ENCODE measurements around the gene TRIM32. TPM values are rescaled to one million over a fixed set of nuclear protein-coding genes. Genes with fewer than 3 reads are reported as not detected.
"Not testable (repeated sequence)": the region's sequence is repeated elsewhere in the genome, so short reads cannot be mapped to it uniquely, and the experiment has no call there.

TRIM32 gene
- total RNA-seq, 1 experiment from 2014 or later, result 34.2 TPM

- peak; percentile 64 for DNase-seq (ENCODE audit: low read depth)
These were observed 12.7 kb upstream of the TRIM32 start for GRCh38 chr9:116674210-116674980.

GRCh38 chr9:116683535-116683934 is 3.6 kb upstream of the TRIM32 start:
- DNase-seq (ENCODE audit: low read depth), result no peak

DNA sequence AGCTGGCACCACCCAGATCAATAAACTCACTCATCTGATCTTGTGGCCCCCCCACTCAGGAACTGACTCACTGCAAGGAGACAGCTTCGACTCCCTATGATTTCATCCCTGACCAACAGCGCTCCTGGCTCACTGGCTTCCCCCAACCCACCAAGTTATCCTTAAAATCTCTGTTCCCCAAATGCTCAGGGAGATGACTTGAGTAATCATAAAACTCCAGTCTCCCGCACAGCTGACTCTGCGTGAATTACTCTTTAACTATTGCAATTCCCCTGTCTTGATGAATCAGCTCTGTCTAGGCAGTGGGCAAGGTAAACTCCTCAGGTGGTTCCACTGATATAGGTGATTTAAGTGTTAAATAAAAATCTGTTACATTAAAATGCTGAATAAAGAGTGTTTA is 1.9 kb upstream of the TRIM32 start:
- DNase-seq (ENCODE audit: low read depth), result peak; percentile 17

DNA sequence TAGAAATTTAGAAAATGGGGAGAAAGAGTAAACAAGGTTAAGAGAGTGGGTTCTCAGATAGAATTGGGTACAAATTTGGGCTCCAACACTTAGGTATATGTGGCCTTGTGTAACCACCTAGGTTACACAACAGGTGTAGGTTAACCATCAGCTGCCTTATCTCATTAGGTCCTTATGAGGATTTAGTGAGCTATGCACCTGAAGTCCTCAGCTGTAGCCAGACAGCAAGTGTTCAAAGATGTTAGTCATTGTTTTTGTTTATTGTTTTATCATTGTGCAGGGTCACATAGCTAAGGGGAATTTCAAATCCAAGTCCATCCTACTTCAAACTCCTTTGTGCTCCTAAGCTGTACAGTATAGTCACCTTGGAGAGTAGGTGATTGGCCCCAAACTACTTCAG is 970 bp upstream of the TRIM32 start:
- DNase-seq (ENCODE audit: low read depth), result no peak

DNA sequence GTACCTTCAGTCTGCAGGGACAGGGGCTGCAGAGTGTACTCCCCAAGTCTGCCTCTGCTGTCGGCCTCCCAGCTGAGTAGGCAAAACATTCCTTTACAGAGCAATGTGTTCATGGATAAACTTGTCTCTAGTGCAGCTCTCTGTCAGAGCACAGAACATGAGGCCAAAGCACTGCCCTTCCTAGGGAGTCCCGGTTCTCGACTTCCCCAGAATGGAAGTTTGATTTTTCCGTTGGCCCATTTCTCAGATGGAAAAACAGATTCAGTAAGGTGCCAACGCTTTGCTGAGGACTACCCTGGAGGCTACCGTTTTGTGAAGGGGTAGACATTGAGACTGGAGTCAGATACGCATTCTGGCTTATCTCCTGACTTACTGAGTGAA is 422 bp upstream of the TRIM32 start:
- no peak for DNase-seq (ENCODE audit: low read depth)

DNA sequence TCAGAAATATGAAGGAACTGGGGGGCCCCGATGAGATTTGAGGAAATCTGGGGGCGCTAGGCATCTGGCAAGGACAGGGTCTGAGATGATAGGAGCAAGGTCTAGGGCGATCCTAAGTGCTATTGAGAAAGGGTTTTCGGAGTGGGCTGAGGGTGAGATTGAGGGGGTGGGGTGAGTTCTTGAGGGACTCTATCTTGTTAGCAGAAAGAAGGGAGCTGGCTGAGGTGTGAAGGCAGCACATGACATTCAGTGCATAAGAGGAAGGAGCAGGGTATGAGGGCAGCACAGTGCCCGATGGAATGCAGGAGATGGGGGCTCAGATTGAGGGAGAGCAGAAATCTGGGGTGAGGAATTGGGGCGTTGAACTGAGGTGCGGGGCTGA is 640 bp downstream of the TRIM32 start:
- DNase-seq (ENCODE audit: low read depth), result no peak

GRCh38 chr9:116688806-116689485 is 1.8 kb downstream of the TRIM32 start:
- DNase-seq (ENCODE audit: low read depth), result no peak

DNA sequence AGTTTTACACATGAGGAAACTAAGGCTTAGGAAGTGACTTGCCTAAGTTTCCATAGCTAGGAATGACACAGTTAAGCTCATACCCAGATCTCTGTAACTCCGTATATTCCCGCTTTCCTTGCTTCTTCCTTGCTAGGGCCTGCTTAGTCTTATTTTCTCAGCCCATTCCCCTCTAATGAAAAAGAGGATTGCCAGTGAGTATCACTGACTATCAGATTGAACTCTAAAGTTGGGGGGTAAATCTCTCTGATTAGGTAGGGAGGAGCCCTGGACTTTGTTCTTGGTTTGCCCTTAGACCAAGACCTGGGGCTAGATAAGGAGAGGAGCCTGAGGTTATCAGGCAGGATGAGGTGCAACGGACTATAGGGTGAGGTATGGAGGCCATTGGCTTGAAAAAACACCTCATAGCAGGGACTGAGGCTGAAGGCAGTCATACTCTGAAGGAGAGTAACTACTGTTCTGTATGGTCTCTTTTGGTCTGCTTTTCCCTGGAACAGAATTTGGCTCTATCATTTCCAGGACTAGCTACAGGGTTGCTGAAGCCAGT is 2.5 kb downstream of the TRIM32 start:
- DNase-seq (ENCODE audit: low read depth), result no peak

DNA sequence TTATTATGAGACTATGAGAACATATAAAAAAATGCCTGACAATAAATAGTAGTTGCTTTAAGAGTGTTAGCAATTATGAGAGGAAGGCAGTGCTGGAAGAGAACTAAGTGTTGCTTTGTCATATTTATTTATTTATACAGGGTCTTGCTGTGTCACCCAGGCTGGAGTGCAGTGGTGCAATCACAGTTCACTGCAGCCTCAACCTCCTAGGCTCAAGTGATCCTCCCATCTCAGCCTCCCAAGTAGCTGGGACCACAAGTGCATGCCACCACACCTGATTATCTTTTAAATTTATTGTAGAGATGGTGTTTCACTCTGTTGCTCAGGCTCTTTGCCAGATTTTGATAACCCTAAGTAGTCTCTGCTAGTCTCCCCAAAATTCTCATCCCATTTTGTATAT is 3.7 kb downstream of the TRIM32 start:
- DNase-seq (ENCODE audit: low read depth), result not testable (repeated sequence)

- DNase-seq (ENCODE audit: low read depth), result no peak
These were observed 4.5 kb downstream of the TRIM32 start for GRCh38 chr9:116691607-116692006.

DNA sequence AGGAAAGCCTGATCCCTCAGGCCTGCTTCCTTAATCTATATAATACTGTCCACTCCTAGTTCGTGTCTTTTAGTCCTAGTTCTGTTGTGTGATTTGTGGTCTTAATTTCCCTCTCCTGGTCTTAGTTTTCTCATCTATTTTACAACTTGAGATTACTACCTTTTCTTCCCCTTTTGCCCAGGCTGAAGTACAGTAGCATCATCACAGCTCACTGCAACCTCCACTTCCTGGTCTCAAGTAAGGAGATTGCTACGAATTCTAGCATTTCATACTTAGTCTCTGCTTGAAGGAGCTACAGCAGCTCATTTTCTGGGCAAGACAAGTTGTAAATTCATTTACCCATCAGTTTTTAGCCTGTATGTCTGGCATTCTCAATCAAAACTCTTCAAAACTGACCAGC is 5.5 kb downstream of the TRIM32 start:
- no peak for DNase-seq (ENCODE audit: low read depth)

DNA sequence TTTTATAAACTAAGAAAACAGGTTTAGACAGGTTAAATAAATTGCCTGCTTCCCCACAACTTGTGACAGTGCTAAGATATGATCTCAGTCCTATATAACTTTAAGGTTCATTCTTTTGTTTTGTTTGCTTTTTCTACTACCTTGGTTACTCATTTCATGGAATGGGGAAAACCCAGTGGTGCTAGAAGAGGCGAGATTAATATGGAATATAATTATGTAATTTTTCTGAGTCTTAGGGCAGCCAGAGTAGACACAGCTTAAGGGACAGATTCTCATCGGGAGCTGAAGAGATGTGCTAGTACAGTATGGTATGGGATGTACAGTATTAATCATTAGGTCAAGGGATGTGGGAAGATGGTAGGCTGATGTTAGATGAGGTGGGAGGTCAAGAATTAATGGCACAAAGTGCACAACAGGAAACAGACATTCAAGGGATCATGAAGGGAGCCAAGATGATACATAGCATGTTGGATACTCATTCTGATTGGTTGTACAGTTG is 6.2 kb downstream of the TRIM32 start:
- DNase-seq (ENCODE audit: low read depth), result no peak

- DNase-seq (ENCODE audit: low read depth), result no peak
These were observed 7.7 kb downstream of the TRIM32 start for GRCh38 chr9:116694785-116695291.

DNA sequence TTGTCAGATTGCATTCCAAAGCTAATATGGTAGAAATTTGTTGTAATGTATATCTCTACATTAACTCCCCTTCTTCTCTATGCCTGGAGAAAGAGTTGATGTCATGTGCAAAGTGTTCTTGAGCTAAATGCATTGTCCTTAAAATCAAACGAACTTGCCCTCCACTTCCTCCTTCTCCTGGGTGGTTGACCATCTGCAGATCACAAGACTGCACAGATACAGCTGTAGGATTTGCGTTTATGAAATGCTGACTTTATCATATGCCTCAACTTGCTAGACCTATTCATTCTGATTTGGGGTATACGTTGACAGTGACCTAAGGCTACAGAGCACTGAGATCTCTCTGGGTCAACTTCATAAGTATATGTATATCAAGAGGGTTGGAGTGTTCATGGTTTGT is 8.3 kb downstream of the TRIM32 start:
- no peak for DNase-seq (ENCODE audit: low read depth)

GRCh38 chr9:116697362-116697761 is 10.3 kb downstream of the TRIM32 start:
- peak; percentile 21 for DNase-seq (ENCODE audit: low read depth)

GRCh38 chr9:116697887-116698286 is 10.8 kb downstream of the TRIM32 start:
- no peak for DNase-seq (ENCODE audit: low read depth)

GRCh38 chr9:116700279-116700678 is 13.2 kb downstream of the TRIM32 start:
- DNase-seq (ENCODE audit: low read depth), result no peak

- no peak for DNase-seq (ENCODE audit: low read depth)
These were observed 14.1 kb downstream of the TRIM32 start for GRCh38 chr9:116700882-116701865.

GRCh38 chr9:116701940-116702642 is 15.0 kb downstream of the TRIM32 start:
- no peak for DNase-seq (ENCODE audit: low read depth)

DNA sequence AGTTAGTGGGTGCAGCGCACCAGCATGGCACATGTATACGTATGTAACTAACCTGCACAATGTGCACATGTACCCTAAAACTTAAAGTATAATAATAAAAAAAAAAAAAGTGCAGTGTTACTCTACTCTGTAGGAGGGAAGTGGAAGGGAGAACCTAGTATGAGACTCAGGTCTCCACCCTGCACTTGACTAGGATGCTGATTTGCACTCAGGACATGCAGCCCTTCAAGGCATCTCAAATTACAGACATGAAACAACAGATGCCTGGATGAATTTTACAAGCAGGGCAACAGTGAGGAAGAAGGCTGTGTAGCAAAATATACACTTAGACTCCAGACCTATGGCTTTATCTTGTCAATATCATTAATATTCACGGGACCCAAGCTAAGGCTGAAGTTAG is 16.5 kb downstream of the TRIM32 start:
- DNase-seq (ENCODE audit: low read depth), result no peak

- no peak for DNase-seq (ENCODE audit: low read depth)
These were observed 17.4 kb downstream of the TRIM32 start for GRCh38 chr9:116704470-116704869.
